Endodermal cell (in vitro differentiated cells): Measurements from ENCODE around the gene HAPSTR1. TPM values are rescaled to one million over a fixed set of nuclear protein-coding genes. Genes with fewer than 3 reads are reported as not detected.

ENCODE experiments used
- DNase-seq: peaks from one replicate; pipeline ENCODE4 v3.0.0-alpha.2; 2017
- H3K27ac ChIP-seq: 2 replicates; pipeline ENCODE4 v1.5.1; 2013; ENCODE audit warnings: mild to moderate bottlenecking, low read depth, low read length, moderate library complexity
- H3K27me3 ChIP-seq: 2 replicates; pipeline ENCODE4 v1.6.1; 2013; ENCODE audit warnings: mild to moderate bottlenecking, low read length, moderate library complexity; ENCODE audit not compliant: insufficient read depth, control insufficient read depth, poor library complexity, severe bottlenecking
- H3K36me3 ChIP-seq: 2 replicates; pipeline ENCODE4 v1.7.0; 2013; ENCODE audit warnings: mild to moderate bottlenecking, low read length, moderate library complexity; ENCODE audit not compliant: control insufficient read depth, insufficient read depth
- H3K4me1 ChIP-seq: one replicate; pipeline ENCODE4 v1.7.0; 2013; ENCODE audit warnings: low read length; ENCODE audit not compliant: control insufficient read depth, insufficient read depth
- H3K4me3 ChIP-seq: 2 replicates; pipeline ENCODE4 v1.5.1; 2013; ENCODE audit warnings: mild to moderate bottlenecking, low read length, moderate library complexity
- H3K9ac ChIP-seq: 2 replicates; pipeline ENCODE4 v1.6.1; 2013; ENCODE audit warnings: mild to moderate bottlenecking, low read length, moderate library complexity; ENCODE audit not compliant: poor library complexity, severe bottlenecking; ENCODE audit errors: extremely low read depth
- H3K9me3 ChIP-seq: 2 replicates; pipeline ENCODE4 v1.6.1; 2013; ENCODE audit warnings: mild to moderate bottlenecking, low read length, moderate library complexity; ENCODE audit not compliant: control insufficient read depth
- H3K27ac Mint-ChIP-seq: 2 replicates; pipeline ENCODE4 v1.8.0; 2020; ENCODE audit warnings: mixed read lengths
- H3K27me3 Mint-ChIP-seq: 2 replicates; pipeline ENCODE4 v1.8.0; 2021; ENCODE audit warnings: mild to moderate bottlenecking, mixed read lengths; ENCODE audit not compliant: insufficient read depth
- H3K36me3 Mint-ChIP-seq: 2 replicates; pipeline ENCODE4 v1.8.0; 2020; ENCODE audit warnings: low read depth, mixed read lengths
- H3K4me1 Mint-ChIP-seq: 2 replicates; pipeline ENCODE4 v1.8.0; 2020; ENCODE audit warnings: mixed read lengths
- H3K4me3 Mint-ChIP-seq: 2 replicates; pipeline ENCODE4 v1.8.0; 2020; ENCODE audit warnings: mild to moderate bottlenecking, moderate library complexity, mixed read lengths
- H3K9me3 Mint-ChIP-seq: 2 replicates; pipeline ENCODE4 v1.8.0; 2020; ENCODE audit warnings: mild to moderate bottlenecking, mixed read lengths
- WGBS, 2 experiments: methylation state at CpG; one replicate each; pipeline versions ENCODE4 v1.1.5 to v1.1.7; 2013; ENCODE audit warnings: missing lambda C conversion rate in 2 of 2, mixed read lengths in 1 of 2; ENCODE audit not compliant: insufficient coverage in 1 of 2, insufficient read length in 1 of 2; 5-methylcytosine and 5-hydroxymethylcytosine counted together
- total RNA-seq, 2 donors: library from RNA; stranded (reverse); fragmentation: NEBNext Ultra II Directional in 1 of 2; extraction: Animal tissue kit (Norgen Biotek cat#: 25700) in 1 of 2; gene quantifications; 2 replicates in 1 of 2; 3 replicates in 1 of 2; pipeline ENCODE4 v1.2.1, GENCODE V29; 2021
- TF ChIP-seq, protein P1 (sequence below): fragments of 200-600 bp; sonication (generic); conservative IDR thresholded peaks from 2 replicates; pipeline ENCODE4 v1.5.0; 2021; ENCODE audit warnings: antibody characterized with exemption, mild to moderate bottlenecking

Gene HAPSTR1
- total RNA-seq, 2 donors from 2014 or later, result 60.9 to 68.5 TPM

GRCh38 chr16:9056061-9056460, 35.4 kb upstream of the HAPSTR1 start:
- Histone ChIP-seq H3K9ac (no peak overlapping the region), H3K4me3 (no peak overlapping the region), H3K36me3 (no peaks in the 10 kb centered on the region), H3K4me1 (no peaks in the 10 kb centered on the region), H3K27ac (no peak overlapping the region), H3K9me3 (no peaks in the 10 kb centered on the region), H3K27me3 (no peaks in the 10 kb centered on the region)
- no peaks in the 10 kb centered on the region for H3K36me3 Mint-ChIP-seq
- WGBS, 2 experiments, result 88 to 92% methylated on average over 8 to 9 of the region's 9 CpGs
- no peaks in the 10 kb centered on the region for H3K9me3 Mint-ChIP-seq
- H3K27me3 Mint-ChIP-seq, result peaks cover 2% of the 10 kb centered on the region
- H3K27ac Mint-ChIP-seq, result no peak overlapping the region
- H3K4me3 Mint-ChIP-seq, result no peak overlapping the region
- H3K4me1 Mint-ChIP-seq, result peaks cover 4% of the 10 kb centered on the region
- DNase-seq, result no peak
- TF ChIP-seq, protein P1, sequence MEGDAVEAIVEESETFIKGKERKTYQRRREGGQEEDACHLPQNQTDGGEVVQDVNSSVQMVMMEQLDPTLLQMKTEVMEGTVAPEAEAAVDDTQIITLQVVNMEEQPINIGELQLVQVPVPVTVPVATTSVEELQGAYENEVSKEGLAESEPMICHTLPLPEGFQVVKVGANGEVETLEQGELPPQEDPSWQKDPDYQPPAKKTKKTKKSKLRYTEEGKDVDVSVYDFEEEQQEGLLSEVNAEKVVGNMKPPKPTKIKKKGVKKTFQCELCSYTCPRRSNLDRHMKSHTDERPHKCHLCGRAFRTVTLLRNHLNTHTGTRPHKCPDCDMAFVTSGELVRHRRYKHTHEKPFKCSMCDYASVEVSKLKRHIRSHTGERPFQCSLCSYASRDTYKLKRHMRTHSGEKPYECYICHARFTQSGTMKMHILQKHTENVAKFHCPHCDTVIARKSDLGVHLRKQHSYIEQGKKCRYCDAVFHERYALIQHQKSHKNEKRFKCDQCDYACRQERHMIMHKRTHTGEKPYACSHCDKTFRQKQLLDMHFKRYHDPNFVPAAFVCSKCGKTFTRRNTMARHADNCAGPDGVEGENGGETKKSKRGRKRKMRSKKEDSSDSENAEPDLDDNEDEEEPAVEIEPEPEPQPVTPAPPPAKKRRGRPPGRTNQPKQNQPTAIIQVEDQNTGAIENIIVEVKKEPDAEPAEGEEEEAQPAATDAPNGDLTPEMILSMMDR, result no peak

DNA sequence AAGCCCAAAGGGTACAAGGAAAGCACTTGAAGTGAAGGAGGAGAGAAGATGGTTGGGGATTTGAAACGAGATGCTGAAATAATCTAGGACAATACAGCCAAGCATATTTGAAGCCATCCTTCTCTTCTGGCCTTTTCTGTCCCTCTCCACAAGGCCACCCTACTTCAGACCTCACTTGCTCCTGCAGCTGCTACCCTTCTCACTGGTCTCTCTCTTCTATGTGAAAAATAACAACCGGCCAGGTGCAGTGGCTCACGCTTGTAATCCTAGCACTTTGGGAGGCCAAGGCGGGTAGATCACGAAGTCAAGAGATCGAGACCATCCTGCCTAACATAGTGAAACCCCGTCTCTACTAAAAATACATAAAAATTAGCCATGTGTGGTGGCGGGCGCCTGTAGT, 33.2 kb upstream of the HAPSTR1 start:
- H3K27me3 ChIP-seq, result no peaks in the 10 kb centered on the region
- no peak overlapping the region for H3K4me3 Mint-ChIP-seq
- H3K9ac ChIP-seq, result no peak overlapping the region
- H3K4me3 ChIP-seq, result no peak overlapping the region
- no peaks in the 10 kb centered on the region for H3K9me3 Mint-ChIP-seq
- no peaks in the 10 kb centered on the region for H3K36me3 Mint-ChIP-seq
- no peaks in the 10 kb centered on the region for H3K4me1 Mint-ChIP-seq
- no peaks in the 10 kb centered on the region for H3K4me1 ChIP-seq
- H3K36me3 ChIP-seq, result no peaks in the 10 kb centered on the region
- H3K27me3 Mint-ChIP-seq, result peaks cover 2% of the 10 kb centered on the region
- H3K27ac Mint-ChIP-seq, result no peak overlapping the region
- no peak overlapping the region for H3K27ac ChIP-seq
- no peaks in the 10 kb centered on the region for H3K9me3 ChIP-seq
- TF ChIP-seq, protein P1, result no peak
- 84 to 94% methylated on average over 6 to 9 of the region's 9 CpGs for WGBS, 2 experiments
- no peak for DNase-seq

DNA sequence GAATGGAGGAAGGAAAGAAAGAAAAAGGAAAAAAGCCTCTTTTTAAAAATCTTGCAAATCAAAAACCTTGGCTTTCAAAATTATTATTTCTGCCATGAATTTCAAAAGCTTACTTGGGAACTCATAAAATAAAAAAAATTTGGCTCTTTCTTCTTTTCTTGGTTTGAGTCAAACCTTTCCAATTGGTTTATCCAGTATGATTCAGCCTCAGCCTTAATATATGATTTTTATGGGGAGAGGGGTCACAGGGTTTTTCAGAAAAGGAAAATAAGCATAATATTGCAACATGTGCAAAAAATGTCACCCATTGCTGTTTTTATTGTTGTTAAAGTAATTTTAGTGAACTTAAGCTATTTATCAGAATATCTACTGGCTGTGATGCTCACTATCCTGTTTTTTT, 31.2 kb upstream of the HAPSTR1 start:
- Histone ChIP-seq H3K9me3 (no peaks in the 10 kb centered on the region), H3K4me3 (no peak overlapping the region), H3K9ac (no peak overlapping the region), H3K36me3 (no peaks in the 10 kb centered on the region), H3K27me3 (no peaks in the 10 kb centered on the region), H3K27ac (no peak overlapping the region), H3K4me1 (no peaks in the 10 kb centered on the region)
- Mint-ChIP-seq H3K4me3 (no peak overlapping the region), H3K27ac (no peak overlapping the region), H3K36me3 (no peaks in the 10 kb centered on the region), H3K9me3 (no peaks in the 10 kb centered on the region), H3K27me3 (peaks cover 2% of the 10 kb centered on the region), H3K4me1 (no peaks in the 10 kb centered on the region)
- DNase-seq, result no peak
- TF ChIP-seq, protein P1, result no peak
